GM18520 (cell line): Measurements from ENCODE around the gene NQO2.
"Not testable (repeated sequence)": the region's sequence is repeated elsewhere in the genome, so short reads cannot be mapped to it uniquely, and the experiment has no call there.

Experiments used
- ATAC-seq: cut with Tn5 transposase; IDR thresholded peaks from one replicate; pipeline ENCODE4 v1.9.1; 2021; ENCODE audit not compliant: unreplicated experiment

Gene NQO2

GRCh38 chr6:2970034-2970685, 29.5 kb upstream of the NQO2 start:
- no peak for ATAC-seq

GRCh38 chr6:2970753-2971419, 28.8 kb upstream of the NQO2 start:
- peak; percentile 41 for ATAC-seq

- peak; percentile 13 for ATAC-seq
These were observed 28.1 kb upstream of the NQO2 start, which contains the start of gene SERPINB6 for GRCh38 chr6:2971420-2972218. Gene SERPINB6, minus strand, starts transcription at chr6:2971567. Its CDS starts 12,235 bp downstream, at chr6:2959332.

GRCh38 chr6:2972219-2972487, 27.5 kb upstream of the NQO2 start:
- ATAC-seq = not testable (repeated sequence)

- ATAC-seq = not testable (repeated sequence)
These were observed 27.0 kb upstream of the NQO2 start for GRCh38 chr6:2972685-2973084.

GRCh38 chr6:2973180-2973579, 26.5 kb upstream of the NQO2 start:
- not testable (repeated sequence) for ATAC-seq

- no peak for ATAC-seq
These were observed 26.0 kb upstream of the NQO2 start for GRCh38 chr6:2973676-2974075.

GRCh38 chr6:2976060-2976459, 23.6 kb upstream of the NQO2 start:
- ATAC-seq = no peak

GRCh38 chr6:2976571-2977085, 23.1 kb upstream of the NQO2 start:
- no peak for ATAC-seq

- ATAC-seq = no peak
These were observed 22.4 kb upstream of the NQO2 start for GRCh38 chr6:2977290-2977689.

- ATAC-seq = no peak
These were observed 21.7 kb upstream of the NQO2 start for GRCh38 chr6:2977799-2978590.

- no peak for ATAC-seq
These were observed 20.8 kb upstream of the NQO2 start for GRCh38 chr6:2978923-2979322.

GRCh38 chr6:2979819-2980464, 19.8 kb upstream of the NQO2 start:
- no peak for ATAC-seq

- no peak for ATAC-seq
These were observed 19.2 kb upstream of the NQO2 start for GRCh38 chr6:2980465-2980855.

- ATAC-seq = no peak
These were observed 17.1 kb upstream of the NQO2 start for GRCh38 chr6:2982426-2983117.

GRCh38 chr6:2984738-2985406, 14.8 kb upstream of the NQO2 start:
- ATAC-seq = no peak

GRCh38 chr6:2986722-2987221, 12.9 kb upstream of the NQO2 start:
- no peak for ATAC-seq

GRCh38 chr6:2988094-2988425, 11.6 kb upstream of the NQO2 start:
- ATAC-seq = no peak
